Measurements from ENCODE around the gene TXNDC11.

Gene TXNDC11

GRCh38 chr16:11721781-11722467 lies 20.7 kb downstream of the TXNDC11 start:
- DNase-seq (ENCODE audit: low spot score) = no peak

- DNase-seq (ENCODE audit: low spot score) = no peak
Measured at GRCh38 chr16:11719762-11720161, 22.9 kb downstream of the TXNDC11 start.

GRCh38 chr16:11719171-11719570 lies 23.5 kb downstream of the TXNDC11 start:
- DNase-seq (ENCODE audit: low spot score) = no peak

GRCh38 chr16:11717811-11718210 lies 24.8 kb downstream of the TXNDC11 start:
- DNase-seq (ENCODE audit: low spot score) = no peak

- no peak for DNase-seq (ENCODE audit: low spot score)
Measured at GRCh38 chr16:11716336-11716735, 26.3 kb downstream of the TXNDC11 start.

- no peak for DNase-seq (ENCODE audit: low spot score)
Measured at GRCh38 chr16:11715246-11715947, 27.3 kb downstream of the TXNDC11 start.

- DNase-seq (ENCODE audit: low spot score) = no peak
Measured at GRCh38 chr16:11712122-11712521, 30.5 kb downstream of the TXNDC11 start.

GRCh38 chr16:11711662-11712061 lies 31.0 kb downstream of the TXNDC11 start:
- no peak for DNase-seq (ENCODE audit: low spot score)

GRCh38 chr16:11708421-11708820 lies 34.2 kb downstream of the TXNDC11 start:
- no peak for DNase-seq (ENCODE audit: low spot score)

- DNase-seq (ENCODE audit: low spot score) = no peak
Measured at GRCh38 chr16:11707679-11708197, 34.9 kb downstream of the TXNDC11 start.

- DNase-seq (ENCODE audit: low spot score) = no peak
Measured at GRCh38 chr16:11706180-11706742, 36.4 kb downstream of the TXNDC11 start.

GRCh38 chr16:11705311-11706025 lies 37.2 kb downstream of the TXNDC11 start:
- no peak for DNase-seq (ENCODE audit: low spot score)

GRCh38 chr16:11700264-11701029 lies 42.2 kb downstream of the TXNDC11 start:
- DNase-seq (ENCODE audit: low spot score) = no peak

- DNase-seq (ENCODE audit: low spot score) = no peak
Measured at GRCh38 chr16:11699234-11699894, 43.3 kb downstream of the TXNDC11 start.

- no peak for DNase-seq (ENCODE audit: low spot score)
Measured at GRCh38 chr16:11698271-11698689, 44.4 kb downstream of the TXNDC11 start.

- no peak for DNase-seq (ENCODE audit: low spot score)
Measured at GRCh38 chr16:11697319-11697718, 45.3 kb downstream of the TXNDC11 start.

GRCh38 chr16:11696266-11697012 lies 46.2 kb downstream of the TXNDC11 start:
- no peak for DNase-seq (ENCODE audit: low spot score)

- DNase-seq (ENCODE audit: low spot score) = no peak
Measured at GRCh38 chr16:11692651-11693050, 50.0 kb downstream of the TXNDC11 start.

- no peak for DNase-seq (ENCODE audit: low spot score)
Measured at GRCh38 chr16:11692171-11692570, 50.5 kb downstream of the TXNDC11 start.

GRCh38 chr16:11691771-11692170 lies 50.9 kb downstream of the TXNDC11 start:
- no peak for DNase-seq (ENCODE audit: low spot score)
